BJ (cell line): ENCODE results near the gene FOXN3. TPM values are rescaled to one million over a fixed set of nuclear protein-coding genes. Genes with fewer than 3 reads are reported as not detected.

Source experiments
- CTCF ChIA-PET: fragments of 350-600 bp; formaldehyde crosslinking; extraction: SDS; loops from one replicate; lab custom pipeline; 2021; ENCODE audit warnings: antibody characterized with exemption, inconsistent platforms; lab: Yijun Ruan, JAX
- POLR2A ChIA-PET: fragments of 300-600 bp; sonication (Branson Sonifier 250); formaldehyde crosslinking; extraction: SDS; loops from one replicate; lab custom pipeline; 2021; ENCODE audit warnings: antibody characterized with exemption; lab: Charles Lee
- DNase-seq: peaks from one replicate; pipeline ENCODE4 v3.0.0-alpha.2; 2011; ENCODE audit warnings: low read depth
- H3K27me3 ChIP-seq: 2 replicates; pipeline ENCODE4 v1.6.0; 2011; ENCODE audit warnings: low read length; ENCODE audit not compliant: control insufficient read depth, insufficient read depth
- H3K36me3 ChIP-seq: 2 replicates; pipeline ENCODE4 v1.5.1; 2011; ENCODE audit warnings: low read length; ENCODE audit not compliant: control insufficient read depth, insufficient read depth
- H3K4me3 ChIP-seq: 2 replicates; pipeline ENCODE4 v1.5.1; 2011; ENCODE audit warnings: low read depth, mild to moderate bottlenecking, control low read depth, low read length
- CTCF ChIP-seq: IDR thresholded peaks from 2 replicates; pipeline ENCODE4 v1.5.1; 2011; ENCODE audit warnings: low read depth, mild to moderate bottlenecking, control low read depth, inconsistent platforms, low read length, moderate library complexity; ENCODE audit not compliant: insufficient read depth
- polyA plus RNA-seq: library from polyadenylated mRNA; depleted of rRNA; stranded (reverse); fragments of >200 nt; gene quantifications from 2 replicates; pipeline ENCODE4 v1.2.3, GENCODE V29; 2011

The FOXN3 gene
- polyA plus RNA-seq, 1 experiment: 30.2 TPM

DNA sequence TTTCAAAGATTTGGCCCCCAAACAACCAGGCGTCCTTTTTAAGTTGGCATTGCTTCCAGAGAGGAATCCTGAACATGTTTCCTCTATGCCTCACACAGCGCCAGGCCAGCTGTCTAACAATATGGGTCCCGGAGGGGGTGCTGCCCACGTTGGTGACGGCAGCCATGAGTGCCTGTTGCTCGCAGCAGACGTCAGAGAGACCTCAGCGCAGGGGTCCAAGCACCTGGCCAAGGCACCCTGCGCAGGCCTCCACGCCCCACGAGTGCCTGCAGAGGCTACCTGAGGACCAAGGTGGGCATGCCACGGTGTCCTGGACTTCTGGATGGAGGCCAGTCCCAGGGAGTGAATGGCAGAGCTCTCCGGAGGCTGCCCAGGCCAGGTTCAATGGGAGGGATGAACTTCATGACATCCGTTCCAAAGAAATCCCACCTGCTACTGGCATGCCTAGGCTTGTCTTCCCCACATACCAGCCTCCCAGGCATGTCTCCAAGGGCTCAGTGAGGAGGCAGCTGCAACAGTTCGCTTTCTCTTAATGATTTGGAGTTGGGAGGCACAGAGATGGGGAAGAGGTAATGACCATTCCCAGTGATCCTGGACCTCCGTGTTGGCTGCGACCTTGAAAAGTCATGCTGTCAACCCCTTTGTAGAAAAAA, 11.6 kb upstream of the FOXN3 start:
- POLR2A ChIA-PET: interaction anchor here (0.6 kb wide), 1 partner anchor 20 kb away, joined by 6 read pairs; no protein-coding TSS in a partner anchor
- DNase-seq: no peak
- no peaks in the 10 kb centered on the region for H3K27me3 ChIP-seq
- TF ChIP-seq CTCF: no peak
- H3K36me3 ChIP-seq: no peaks in the 10 kb centered on the region
- CTCF ChIA-PET: interaction anchor here (0.7 to 1.9 kb wide), 5 partner anchors 163 to 402 kb away, joined by 3 to 5 read pairs (median 3); no protein-coding TSS in a partner anchor
- H3K4me3 ChIP-seq: no peak overlapping the region

- no peaks in the 10 kb centered on the region for H3K27me3 ChIP-seq
- DNase-seq: no peak
- TF ChIP-seq CTCF: no peak
- CTCF ChIA-PET: interaction anchor here (0.6 to 1.9 kb wide), 4 partner anchors 9 to 401 kb away, joined by 3 to 5 read pairs (median 4); no protein-coding TSS in a partner anchor
- H3K36me3 ChIP-seq: no peaks in the 10 kb centered on the region
- H3K4me3 ChIP-seq: no peak overlapping the region
- POLR2A ChIA-PET: no interaction called here
These were observed 11.1 kb upstream of the FOXN3 start for GRCh38 chr14:89428173-89428523.

DNA sequence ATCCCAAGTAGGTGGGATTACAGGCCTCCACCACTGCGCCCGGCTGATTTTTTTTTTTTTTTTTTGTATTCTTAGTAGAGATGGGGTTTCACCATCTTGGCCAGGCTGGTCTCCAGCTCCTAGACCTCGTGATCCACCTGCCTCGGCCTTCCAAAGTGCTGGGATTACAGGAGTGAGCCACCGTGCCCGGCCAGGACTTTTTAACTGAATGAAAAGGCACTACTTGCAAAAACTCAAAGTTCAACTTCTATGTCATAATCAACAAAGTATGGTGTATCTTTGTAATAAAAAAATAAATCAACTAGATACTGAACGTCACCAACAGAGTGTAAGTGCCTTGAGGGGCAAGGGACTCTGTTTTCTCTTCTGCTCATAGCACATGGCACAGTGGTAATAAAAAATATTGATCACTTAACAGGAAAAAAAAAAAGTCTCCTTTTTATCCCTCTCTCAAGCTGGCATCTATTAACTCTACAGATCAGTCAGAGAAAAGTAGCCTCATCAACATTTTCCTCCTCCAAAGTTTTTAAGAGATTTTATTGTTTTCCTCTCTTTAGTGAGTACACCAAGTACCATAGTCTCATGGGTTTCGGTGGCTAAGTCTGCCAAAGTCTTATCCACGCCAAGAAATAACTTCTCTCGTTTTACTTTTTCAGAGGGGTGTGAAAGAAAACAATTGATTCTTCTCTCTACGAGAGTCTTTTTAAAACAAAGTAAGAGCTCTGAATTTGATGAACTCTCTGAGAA, 10.6 kb upstream of the FOXN3 start:
- CTCF ChIA-PET: interaction anchor here (0.6 to 1.9 kb wide), 3 partner anchors 8 to 401 kb away, joined by 3 to 5 read pairs (median 4); no protein-coding TSS in a partner anchor
- no peak for DNase-seq

GRCh38 chr14:89425931-89426330, 8.9 kb upstream of the FOXN3 start:
- ChIA-PET POLR2A (interaction anchor here (0.9 kb wide), 1 partner anchor 17 kb away, joined by 3 read pairs; no protein-coding TSS in a partner anchor), CTCF (interaction anchor here (0.5 to 1.2 kb wide), 5 partner anchors 10 to 522 kb away, joined by 3 read pairs; no protein-coding TSS in a partner anchor)
- no peak for TF ChIP-seq CTCF
- no peaks in the 10 kb centered on the region for H3K36me3 ChIP-seq
- H3K4me3 ChIP-seq: no peak overlapping the region
- DNase-seq: peak; percentile 97
- no peaks in the 10 kb centered on the region for H3K27me3 ChIP-seq

More for the DNA sequence above, 10.6 kb upstream of the FOXN3 start:
- no peaks in the 10 kb centered on the region for H3K36me3 ChIP-seq
- H3K27me3 ChIP-seq: no peaks in the 10 kb centered on the region
- no peak for TF ChIP-seq CTCF
- POLR2A ChIA-PET: no interaction called here
- no peak overlapping the region for H3K4me3 ChIP-seq

DNA sequence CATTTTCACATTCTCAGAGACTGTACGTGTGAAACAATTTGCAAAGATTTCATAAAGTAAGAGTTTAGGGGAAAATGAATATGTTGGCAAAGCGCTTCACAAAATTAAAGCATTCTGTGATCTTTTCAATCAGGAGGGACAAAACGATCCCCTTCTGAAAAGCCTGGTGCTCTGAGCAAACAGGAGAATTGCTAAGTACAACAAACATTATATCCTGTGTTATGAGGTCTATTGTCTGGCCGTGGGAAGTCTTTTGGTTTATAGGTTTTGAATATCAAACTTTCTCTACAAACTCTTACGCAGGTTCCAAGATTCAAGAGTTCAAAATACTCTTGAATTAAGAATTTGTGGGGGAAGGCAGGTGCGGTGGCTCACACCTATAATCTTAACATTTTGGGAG, 7.2 kb upstream of the FOXN3 start:
- CTCF ChIA-PET: no interaction called here
- POLR2A ChIA-PET: no interaction called here
- Histone ChIP-seq H3K27me3 (no peaks in the 10 kb centered on the region), H3K36me3 (no peaks in the 10 kb centered on the region), H3K4me3 (no peak overlapping the region)
- DNase-seq: no peak
- TF ChIP-seq CTCF: no peak
